ENCODE data around the gene ANKIB1. TPM values are rescaled to one million over a fixed set of nuclear protein-coding genes. Genes with fewer than 3 reads are reported as not detected.
"Not testable (repeated sequence)": the region's sequence is repeated elsewhere in the genome, so short reads cannot be mapped to it uniquely, and the experiment has no call there.

The ANKIB1 gene
- total RNA-seq, 1 donor from 2014 or later = 59.4 TPM

DNA sequence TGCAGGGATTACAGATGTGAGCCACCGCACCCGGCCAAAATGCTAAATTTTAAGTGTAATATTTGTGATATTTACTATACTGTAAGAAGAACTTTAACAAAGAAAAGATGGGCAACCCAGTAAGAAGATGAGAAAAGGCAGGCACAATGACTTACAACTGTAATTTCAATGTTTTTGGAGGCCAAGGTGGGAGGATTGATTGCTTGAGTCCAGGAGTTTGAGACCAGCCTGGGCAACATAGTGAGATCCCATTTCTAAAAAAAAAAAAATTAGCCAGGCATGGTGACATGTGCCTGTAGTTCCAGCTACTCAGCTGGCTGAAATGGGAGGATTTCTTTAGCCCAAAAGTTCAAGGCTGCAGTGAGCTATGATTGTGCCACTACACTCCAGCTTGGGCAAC lies 189.8 kb downstream of the ANKIB1 start:
- no peak for DNase-seq (ENCODE audit: low spot score)
- intact Hi-C loops (cut with DNase I) = no loop called here

DNA sequence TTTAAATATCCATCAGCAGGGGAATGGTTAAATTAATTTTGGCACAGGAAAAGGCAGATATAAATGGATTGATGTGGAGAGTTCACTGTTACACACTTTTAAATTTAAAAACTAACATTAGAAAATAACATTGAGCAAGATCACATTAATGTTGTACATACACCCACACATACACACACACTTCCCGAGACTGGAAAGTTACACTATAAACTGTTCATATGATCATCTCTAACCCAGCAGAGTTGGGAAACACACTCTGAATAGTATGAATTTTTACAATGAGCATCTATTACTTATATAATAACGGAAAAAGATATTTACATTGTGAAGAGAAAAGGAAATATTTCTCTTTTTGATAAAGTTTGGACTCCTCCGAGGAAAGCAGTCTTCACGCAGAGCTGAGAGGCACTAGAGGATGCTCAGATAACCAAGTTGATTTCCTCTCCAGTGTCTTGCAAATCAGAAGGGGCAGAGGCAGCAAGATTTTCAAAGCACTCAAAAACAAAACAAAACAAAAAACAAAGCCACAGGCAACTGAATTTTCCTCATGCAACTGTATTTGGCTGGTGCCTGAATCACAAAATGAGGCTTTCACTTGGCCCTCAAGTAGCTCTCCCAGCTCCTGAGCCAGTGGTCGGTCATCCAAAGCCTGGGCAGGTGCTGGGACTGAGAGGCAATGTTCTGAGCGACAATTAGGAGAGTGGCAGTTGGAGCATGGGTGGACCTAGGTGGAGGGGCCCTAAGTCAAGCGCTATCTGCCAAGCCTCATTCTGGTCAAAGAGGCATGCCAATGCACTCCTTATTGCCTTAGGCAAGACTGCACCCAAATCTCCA lies 191.1 kb downstream of the ANKIB1 start:
- no peak for DNase-seq (ENCODE audit: low spot score)
- intact Hi-C loops (cut with DNase I) = no loop called here

DNA sequence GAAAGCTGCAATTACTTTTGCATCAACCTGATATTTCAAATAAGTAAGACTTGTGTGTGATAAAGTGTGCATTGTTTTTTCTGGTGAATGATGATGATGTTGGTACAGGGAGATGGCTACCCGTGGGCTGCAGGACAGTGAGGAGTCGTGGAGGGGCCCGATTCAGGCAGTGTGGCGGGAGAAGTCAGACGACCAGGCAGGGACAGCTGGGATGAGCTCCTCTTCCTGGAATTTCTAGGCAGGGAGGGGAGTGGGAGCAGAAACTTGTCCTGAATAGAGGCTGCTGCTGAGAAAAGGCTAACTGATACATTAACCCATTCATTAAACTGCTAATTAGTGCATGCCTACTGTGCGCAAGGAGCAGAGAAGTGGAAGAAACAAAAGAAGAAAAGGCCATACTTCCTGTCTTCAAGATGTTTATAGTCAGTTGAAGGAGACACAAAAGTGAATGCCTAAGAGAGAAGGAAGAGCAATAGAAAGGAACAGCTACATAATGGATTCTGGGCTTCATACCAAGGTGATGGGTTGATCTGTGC lies 192.2 kb downstream of the ANKIB1 start:
- DNase-seq (ENCODE audit: low spot score) = no peak
- intact Hi-C loops (cut with DNase I) = no loop called here

DNA sequence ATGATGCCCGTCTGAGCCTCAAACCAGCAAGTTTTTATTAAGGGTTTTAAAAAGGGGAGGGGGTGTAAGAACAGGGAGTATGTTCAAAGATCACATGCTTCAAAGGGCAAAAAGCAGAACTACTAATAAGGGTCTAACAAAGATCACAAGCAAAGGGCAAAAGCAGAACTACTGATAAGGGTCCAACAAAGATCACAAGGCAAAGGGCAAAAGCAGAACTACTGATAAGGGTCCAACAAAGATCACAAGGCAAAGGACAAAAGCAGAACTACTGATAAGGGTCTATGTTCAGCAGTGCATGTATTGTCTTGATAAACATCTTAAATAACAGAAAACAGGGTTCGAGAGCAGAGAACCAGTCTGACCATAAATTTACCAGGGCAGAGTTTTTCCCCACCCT lies 196.9 kb downstream of the ANKIB1 start:
- intact Hi-C loops (cut with DNase I); DNase-seq (ENCODE audit: low spot score): not testable (repeated sequence)

DNA sequence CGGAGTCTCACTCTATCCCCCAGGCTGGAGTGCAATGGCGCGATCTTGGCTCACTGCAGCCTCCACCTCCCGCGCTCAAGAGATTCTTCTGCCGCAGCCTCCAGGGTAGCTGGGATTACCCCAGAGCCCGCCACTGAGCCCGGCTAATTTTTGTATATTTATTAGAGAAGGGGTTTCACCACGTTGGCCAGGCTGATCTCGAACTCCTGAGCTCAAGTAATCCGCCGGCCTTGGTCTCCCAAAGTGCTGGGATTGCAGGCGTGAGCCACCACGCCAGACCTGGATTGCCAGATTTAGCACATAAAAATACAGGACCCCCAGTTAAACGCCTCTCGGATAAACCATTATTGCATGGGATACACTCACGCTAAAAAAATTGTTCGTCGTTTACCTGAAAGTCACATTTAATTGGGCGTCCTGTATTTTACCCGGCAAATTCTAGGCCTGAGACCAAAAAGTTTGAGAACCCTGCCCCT lies 201.1 kb downstream of the ANKIB1 start:
- DNase-seq (ENCODE audit: low spot score) = no peak
- intact Hi-C loops (cut with DNase I) = loop anchor here (1.0 to 5.0 kb wide), 4 partner anchors 22 to 565 kb away; partner anchors contain the start of genes ANKIB1, KRIT1, LRRD1 and MTERF1

DNA sequence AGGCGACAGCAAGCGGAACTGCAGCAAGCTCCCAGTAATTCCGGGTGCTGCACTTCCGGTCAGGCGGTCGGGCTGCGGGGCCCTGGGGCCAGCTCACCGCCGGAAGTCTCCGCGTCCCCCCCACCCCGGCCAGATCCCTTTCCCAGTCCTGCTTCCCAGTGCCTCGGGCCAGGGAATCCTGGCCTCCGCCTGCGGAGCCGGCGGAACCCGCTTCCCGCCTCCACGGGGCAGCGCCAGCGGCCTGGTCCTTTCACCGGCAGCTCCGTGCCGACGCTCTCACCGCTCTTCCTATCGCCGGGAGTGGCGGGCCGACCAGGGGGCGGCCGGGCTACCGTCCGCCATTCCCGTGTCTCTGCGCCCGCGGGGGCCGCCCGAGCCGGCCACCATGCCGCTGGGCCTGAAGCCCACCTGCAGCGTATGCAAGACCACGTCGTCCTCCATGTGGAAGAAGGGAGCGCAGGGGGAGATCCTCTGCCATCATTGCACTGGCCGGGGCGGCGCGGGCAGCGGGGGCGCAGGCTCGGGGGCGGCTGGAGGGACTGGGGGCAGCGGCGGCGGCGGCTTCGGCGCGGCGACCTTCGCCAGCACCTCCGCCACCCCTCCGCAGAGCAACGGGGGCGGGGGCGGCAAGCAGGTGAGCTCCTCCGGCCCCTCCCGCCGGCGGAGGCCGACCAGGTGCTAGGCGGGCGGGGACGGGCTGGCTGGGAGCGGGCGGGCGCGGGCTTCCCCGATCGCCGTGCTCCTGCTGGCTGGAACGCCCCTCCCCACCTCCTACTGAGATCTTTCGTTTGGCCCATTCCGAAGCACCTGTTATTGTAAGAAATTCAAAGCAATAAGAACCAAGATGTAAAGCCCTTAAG lies 201.8 kb downstream of the ANKIB1 start, which contains the start of gene GATAD1:
TSS of gene GATAD1 (plus strand) at position 138 of the 860 bp plus-strand sequence. CDS start at position 386, 248 bp downstream.
- DNase-seq (ENCODE audit: low spot score) = peak; percentile 96
- intact Hi-C loops (cut with DNase I) = loop anchor here (5.0 kb wide), 3 partner anchors 200 to 565 kb away; partner anchors contain the start of genes ANKIB1, KRIT1, LRRD1 and MTERF1

DNA sequence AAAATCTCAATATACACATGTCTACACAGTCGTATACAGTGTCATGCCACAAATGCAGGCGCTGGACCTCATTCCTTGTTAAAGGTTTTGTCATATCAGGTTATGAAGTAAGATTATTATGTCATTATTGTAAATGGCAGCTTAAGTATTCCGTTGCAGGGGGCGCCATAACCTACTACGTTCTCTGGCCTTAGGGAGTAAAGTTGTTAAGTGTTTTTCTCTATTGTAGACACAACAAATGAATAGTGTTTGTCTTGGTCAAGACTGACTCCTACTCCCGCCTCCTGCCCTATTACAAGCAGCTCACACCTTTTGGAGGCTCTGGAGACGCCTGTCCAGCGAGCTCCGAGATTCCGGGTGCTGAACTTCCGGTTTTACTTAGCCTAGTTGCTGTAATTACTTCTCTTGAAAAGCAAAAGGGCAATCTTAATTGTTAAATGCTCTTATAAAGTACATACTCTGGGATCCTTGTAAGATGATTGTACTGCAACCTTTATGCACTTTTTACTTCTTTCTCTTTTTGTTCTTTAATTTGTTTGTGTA lies 202.5 kb downstream of the ANKIB1 start:
- no peak for DNase-seq (ENCODE audit: low spot score)
- intact Hi-C loops (cut with DNase I) = loop anchor here (5.0 kb wide), 3 partner anchors 201 to 566 kb away; partner anchors contain the start of genes ANKIB1, KRIT1, LRRD1 and MTERF1

Small RNA genes within 50 kb of the gene (microRNA-seq; reads per million reads assigned to microRNA genes)
- not detected for gene MIR1285-1

Other genes with a start within 250 kb of the ANKIB1 start
- 32.6 TPM for gene CYP51A1, start 111.5 kb upstream of the ANKIB1 start, total RNA-seq
- gene LRRD1, start 66.8 kb upstream of the ANKIB1 start, total RNA-seq = 0.43 TPM
- gene KRIT1, start 60 bp upstream of the ANKIB1 start, total RNA-seq = 29.3 TPM
- gene GATAD1, start 201.5 kb downstream of the ANKIB1 start, total RNA-seq = 16.7 TPM
- not detected for gene ERVW-1, start 232.0 kb downstream of the ANKIB1 start, total RNA-seq